ENCODE results near the gene CTSV. TPM values are rescaled to one million over a fixed set of nuclear protein-coding genes. Genes with fewer than 3 reads are reported as not detected.
A peak's percentile ranks its signal among the peaks of the same experiment; 100 is the strongest.
"Not testable (repeated sequence)": the region's sequence is repeated elsewhere in the genome, so short reads cannot be mapped to it uniquely, and the experiment has no call there.

The CTSV gene
- total and polyA plus RNA-seq, 10 of the 15 experiments (the other 5 are each of a cell fraction or from before 2014, with no cell fraction given): 0.10 to 0.51 (median 0.19) TPM; not detected in 1

- Histone ChIP-seq H2AFZ (ENCODE audit: control insufficient read depth, low read depth, low read length) (no peak overlapping the region), H4K20me1 (ENCODE audit: control insufficient read depth, insufficient read depth) (no peaks in the 10 kb centered on the region), H3K27me3 (replicated peaks in 1 of 2; ENCODE audit: control insufficient read depth in 2 of 2, insufficient read depth in 2 of 2, low read length in 1 of 2) (peaks cover 0 to 2% of the 10 kb centered on the region in 2 experiments; a peak in 2 of 4 replicates), H3K4me1 (ENCODE audit: control insufficient read depth, insufficient read depth, low read length) (no peaks in the 10 kb centered on the region), H3K27ac (ENCODE audit: control insufficient read depth, insufficient read depth) (no peak overlapping the region), H3K4me3 (no peak overlapping the region), H3K79me2 (ENCODE audit: control insufficient read depth, insufficient read depth, low read length) (no peaks in the 10 kb centered on the region), H3K36me3 (ENCODE audit: control insufficient read depth in 2 of 2, insufficient read depth in 2 of 2, low read length in 1 of 2) (no peaks in the 10 kb centered on the region), H3K9me3 (replicated peaks; ENCODE audit: control insufficient read depth, insufficient read depth, low read length) (no peaks in the 10 kb centered on the region; the same call in 1 of the 3 replicates), H3K4me2 (ENCODE audit: control insufficient read depth, insufficient read depth) (no peak overlapping the region), H3K9ac (ENCODE audit: control insufficient read depth, insufficient read depth, low read length) (no peak overlapping the region)
- ChIA-PET SMC1A (ENCODE audit: uncharacterized antibody, unreplicated experiment) (interaction anchor here (0.6 to 1.4 kb wide), 2 partner anchors 10 to 281 kb away, joined by 3 to 4 read pairs; no protein-coding TSS in a partner anchor), RAD21 (ENCODE audit: unreplicated experiment) (no interaction called here), CTCF (interaction anchor here (0.5 kb wide), 1 partner anchor 205 kb away, joined by 5 read pairs; no protein-coding TSS in a partner anchor), POLR2A (interaction anchor here (0.6 kb wide), 1 partner anchor 1438 kb away, joined by 4 read pairs; no protein-coding TSS in a partner anchor)
- no peak for DNase-seq (ENCODE audit: low read depth, low spot score)
- ATAC-seq: no peak
- FAIRE-seq: no peak
- 0% methylated on average over 2 of the region's 2 CpGs for WGBS (ENCODE audit: insufficient coverage, insufficient replicate concordance, low lambda C conversion rate, missing lambda C conversion rate)
- no peak for TF ChIP-seq TCF12 (IDR thresholded peaks at IDR 0.05; ENCODE audit: low read depth, low read length)
- no peak for TF ChIP-seq EED (IDR thresholded peaks at IDR 0.05; ENCODE audit: low read depth)
- intact Hi-C loops (cut with micrococcal nuclease; ENCODE audit: unreplicated experiment) (no loop called here), in situ Hi-C loops (cut with MboI) (no loop called here)
- BruUV-seq (replicated peaks): no TSS peak
These were observed 3.0 kb upstream of the CTSV start for GRCh38 chr9:97041898-97042297.

DNA sequence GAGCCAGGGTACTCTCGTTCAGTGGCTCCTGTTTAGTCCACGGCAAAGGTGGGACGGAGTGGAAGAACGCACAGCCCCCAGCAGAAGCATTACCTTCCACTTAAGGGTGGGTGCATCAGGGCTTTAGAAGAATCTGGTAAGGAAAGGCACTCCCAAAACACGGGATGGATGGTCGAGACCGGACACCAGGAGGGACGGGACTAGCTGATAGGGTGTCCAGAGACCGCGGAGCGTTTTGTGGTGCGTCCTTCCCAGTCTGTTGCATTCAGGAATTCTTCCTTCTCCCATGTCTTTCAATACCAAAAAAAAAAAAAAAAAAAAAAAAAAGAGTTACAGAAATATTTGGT is 545 bp upstream of the CTSV start:
- in situ Hi-C loops (cut with MboI) (no loop called here), intact Hi-C loops (cut with micrococcal nuclease; ENCODE audit: unreplicated experiment) (no loop called here)
- DNase-seq (ENCODE audit: low read depth, low spot score) (no peak), FAIRE-seq (no peak), ATAC-seq (peak; percentile 29; the same call in 2 of the 3 replicates)
- no TSS peak for BruUV-seq (replicated peaks)
- Histone ChIP-seq H3K79me2 (ENCODE audit: control insufficient read depth, insufficient read depth, low read length) (no peaks in the 10 kb centered on the region), H3K9me3 (replicated peaks; ENCODE audit: control insufficient read depth, insufficient read depth, low read length) (no peaks in the 10 kb centered on the region; the same call in 1 of the 3 replicates), H3K4me2 (ENCODE audit: control insufficient read depth, insufficient read depth) (peak overlapping the region; percentile 97), H3K4me1 (ENCODE audit: control insufficient read depth, insufficient read depth, low read length) (no peaks in the 10 kb centered on the region), H3K9ac (ENCODE audit: control insufficient read depth, insufficient read depth, low read length) (0 out of 2 replicates have a peak overlapping the region, but pooled peaks have one; percentile 20), H3K4me3 (peak overlapping the region; percentile 60; the same call in 1 of the 2 replicates), H3K27me3 (replicated peaks in 1 of 2; ENCODE audit: control insufficient read depth in 2 of 2, insufficient read depth in 2 of 2, low read length in 1 of 2) (peaks cover 0 to 2% of the 10 kb centered on the region in 2 experiments; a peak in 2 of 4 replicates), H3K27ac (ENCODE audit: control insufficient read depth, insufficient read depth) (no peak overlapping the region), H2AFZ (ENCODE audit: control insufficient read depth, low read depth, low read length) (peak overlapping the region; percentile 79), H3K36me3 (ENCODE audit: control insufficient read depth in 2 of 2, insufficient read depth in 2 of 2, low read length in 1 of 2) (no peaks in the 10 kb centered on the region), H4K20me1 (ENCODE audit: control insufficient read depth, insufficient read depth) (no peaks in the 10 kb centered on the region)
- CTCF ChIA-PET: no interaction called here
- TF ChIP-seq CREM (IDR thresholded peaks at IDR 0.05; ENCODE audit: low read depth) (no peak), HDAC2 (IDR thresholded peaks at IDR 0.05) (no peak), RUNX3 (IDR thresholded peaks at IDR 0.05; ENCODE audit: low read length) (no peak)
- SMC1A ChIA-PET (ENCODE audit: uncharacterized antibody, unreplicated experiment): no interaction called here
- 11% methylated on average over 12 of the region's 12 CpGs for WGBS (ENCODE audit: insufficient coverage, insufficient replicate concordance, low lambda C conversion rate, missing lambda C conversion rate)
- POLR2A ChIA-PET: no interaction called here
- RAD21 ChIA-PET (ENCODE audit: unreplicated experiment): no interaction called here

DNA sequence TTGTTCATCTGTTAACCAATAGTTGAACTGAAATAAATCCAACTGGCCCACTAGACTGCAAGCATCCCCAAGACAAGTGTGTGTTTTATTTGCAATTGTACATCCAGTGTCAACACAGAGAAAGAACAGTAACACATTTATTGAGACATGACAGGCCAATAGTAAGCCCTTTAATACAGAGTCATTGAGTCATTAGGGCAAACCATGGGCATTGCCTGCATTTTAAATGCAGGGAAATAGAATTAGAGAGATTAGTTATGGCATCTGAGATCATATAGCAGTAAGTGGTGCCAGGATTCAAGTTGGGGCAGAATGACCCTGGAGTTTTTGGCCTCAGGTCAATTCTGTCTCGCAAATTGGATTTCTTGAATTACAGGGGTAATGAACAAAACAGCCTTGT is 15.4 kb downstream of the CTSV start:
- ATAC-seq: not testable (repeated sequence)

More for the DNA sequence above, 15.4 kb downstream of the CTSV start:
- H3K79me2 ChIP-seq (ENCODE audit: control insufficient read depth, insufficient read depth, low read length); H3K4me2 ChIP-seq (ENCODE audit: control insufficient read depth, insufficient read depth); FAIRE-seq; CTCF ChIA-PET; H3K27ac ChIP-seq (ENCODE audit: control insufficient read depth, insufficient read depth); H3K27me3 ChIP-seq (replicated peaks in 1 of 2; ENCODE audit: control insufficient read depth in 2 of 2, insufficient read depth in 2 of 2, low read length in 1 of 2); SMC1A ChIA-PET (ENCODE audit: uncharacterized antibody, unreplicated experiment); in situ Hi-C loops (cut with MboI); intact Hi-C loops (cut with micrococcal nuclease; ENCODE audit: unreplicated experiment); H3K4me3 ChIP-seq; H3K9me3 ChIP-seq (replicated peaks; ENCODE audit: control insufficient read depth, insufficient read depth, low read length); H2AFZ ChIP-seq (ENCODE audit: control insufficient read depth, low read depth, low read length); POLR2A ChIA-PET; DNase-seq (ENCODE audit: low read depth, low spot score); H3K9ac ChIP-seq (ENCODE audit: control insufficient read depth, insufficient read depth, low read length); H3K36me3 ChIP-seq (ENCODE audit: control insufficient read depth in 2 of 2, insufficient read depth in 2 of 2, low read length in 1 of 2); H4K20me1 ChIP-seq (ENCODE audit: control insufficient read depth, insufficient read depth); RAD21 ChIA-PET (ENCODE audit: unreplicated experiment); H3K4me1 ChIP-seq (ENCODE audit: control insufficient read depth, insufficient read depth, low read length); BruUV-seq (replicated peaks): not testable (repeated sequence)
- WGBS (ENCODE audit: insufficient coverage, insufficient replicate concordance, low lambda C conversion rate, missing lambda C conversion rate): 43% methylated on average over 1 of the region's 1 CpG

Measured in GM12878 (cell line).